ENCODE results near the gene OTULIN.

GRCh38 chr5:14700478-14701436 lies 36.2 kb downstream of the OTULIN start:
- no peak for TF ChIP-seq CTCF (conservative IDR thresholded peaks at IDR 0.05 in 1 of 2, IDR thresholded peaks at IDR 0.05 in 1 of 2; ENCODE audit: extremely low read depth in 1 of 2, insufficient read depth in 1 of 2, low read depth in 1 of 2, low read length in 2 of 2)
- TF ChIP-seq EZH2 (IDR thresholded peaks at IDR 0.05; ENCODE audit: borderline replicate concordance, low read length) = no peak

All from mammary epithelial cell (primary cell).